ENCODE measurements around the gene HBP1.
A peak's percentile ranks its signal among the peaks of the same experiment; 100 is the strongest.
"Not testable (repeated sequence)": the region's sequence is repeated elsewhere in the genome, so short reads cannot be mapped to it uniquely, and the experiment has no call there.

The HBP1 gene

GRCh38 chr7:107185716-107186115 lies 16.9 kb downstream of the HBP1 start:
- no peak for DNase-seq (ENCODE audit: low read depth, low spot score)

GRCh38 chr7:107186240-107186639 lies 17.4 kb downstream of the HBP1 start:
- no peak for DNase-seq (ENCODE audit: low read depth, low spot score)

GRCh38 chr7:107187774-107188173 lies 19.0 kb downstream of the HBP1 start:
- DNase-seq (ENCODE audit: low read depth, low spot score): no peak

- no peak for DNase-seq (ENCODE audit: low read depth, low spot score)
Measured at GRCh38 chr7:107190090-107190489, 21.3 kb downstream of the HBP1 start.

GRCh38 chr7:107194052-107194451 lies 25.2 kb downstream of the HBP1 start:
- no peak for DNase-seq (ENCODE audit: low read depth, low spot score)

GRCh38 chr7:107196834-107197610 lies 28.2 kb downstream of the HBP1 start:
- DNase-seq (ENCODE audit: low read depth, low spot score): no peak

- no peak for DNase-seq (ENCODE audit: low read depth, low spot score)
Measured at GRCh38 chr7:107201795-107202450, 33.1 kb downstream of the HBP1 start.

- DNase-seq (ENCODE audit: low read depth, low spot score): no peak
Measured at GRCh38 chr7:107203607-107204006, 34.8 kb downstream of the HBP1 start.

GRCh38 chr7:107206136-107206535 lies 37.3 kb downstream of the HBP1 start:
- no peak for DNase-seq (ENCODE audit: low read depth, low spot score)

- no peak for DNase-seq (ENCODE audit: low read depth, low spot score)
Measured at GRCh38 chr7:107206706-107207105, 37.9 kb downstream of the HBP1 start.

- DNase-seq (ENCODE audit: low read depth, low spot score): no peak
Measured at GRCh38 chr7:107207459-107207858, 38.7 kb downstream of the HBP1 start.

- peak; percentile 41 for DNase-seq (ENCODE audit: low read depth, low spot score)
Measured at GRCh38 chr7:107208024-107208521, 39.3 kb downstream of the HBP1 start.

- no peak for DNase-seq (ENCODE audit: low read depth, low spot score)
Measured at GRCh38 chr7:107208563-107208962, 39.8 kb downstream of the HBP1 start.

GRCh38 chr7:107209565-107209964 lies 40.8 kb downstream of the HBP1 start:
- no peak for DNase-seq (ENCODE audit: low read depth, low spot score)

GRCh38 chr7:107210400-107210799 lies 41.6 kb downstream of the HBP1 start:
- DNase-seq (ENCODE audit: low read depth, low spot score): no peak

GRCh38 chr7:107212725-107213124 lies 43.9 kb downstream of the HBP1 start:
- DNase-seq (ENCODE audit: low read depth, low spot score): no peak

- DNase-seq (ENCODE audit: low read depth, low spot score): no peak
Measured at GRCh38 chr7:107213193-107213788, 44.5 kb downstream of the HBP1 start.

GRCh38 chr7:107213945-107214344 lies 45.1 kb downstream of the HBP1 start:
- DNase-seq (ENCODE audit: low read depth, low spot score): no peak

GRCh38 chr7:107219563-107220244 lies 50.9 kb downstream of the HBP1 start:
- DNase-seq (ENCODE audit: low read depth, low spot score): no peak

GRCh38 chr7:107220356-107220755 lies 51.6 kb downstream of the HBP1 start:
- DNase-seq (ENCODE audit: low read depth, low spot score): no peak

- DNase-seq (ENCODE audit: low read depth, low spot score): not testable (repeated sequence)
Measured at GRCh38 chr7:107220806-107221205, 52.0 kb downstream of the HBP1 start.

All from smooth muscle cell of the brain vasculature (primary cell).